ENCODE results near the gene ERBB4.

GRCh38 chr2:211516537-211516936 is 1022.1 kb downstream of the ERBB4 start:
- TF ChIP-seq POLR2AphosphoS5 (IDR thresholded peaks at IDR 0.05) (no peak), EP300 (IDR thresholded peaks at IDR 0.05) (no peak)
- TF ChIP-seq, protein P1, sequence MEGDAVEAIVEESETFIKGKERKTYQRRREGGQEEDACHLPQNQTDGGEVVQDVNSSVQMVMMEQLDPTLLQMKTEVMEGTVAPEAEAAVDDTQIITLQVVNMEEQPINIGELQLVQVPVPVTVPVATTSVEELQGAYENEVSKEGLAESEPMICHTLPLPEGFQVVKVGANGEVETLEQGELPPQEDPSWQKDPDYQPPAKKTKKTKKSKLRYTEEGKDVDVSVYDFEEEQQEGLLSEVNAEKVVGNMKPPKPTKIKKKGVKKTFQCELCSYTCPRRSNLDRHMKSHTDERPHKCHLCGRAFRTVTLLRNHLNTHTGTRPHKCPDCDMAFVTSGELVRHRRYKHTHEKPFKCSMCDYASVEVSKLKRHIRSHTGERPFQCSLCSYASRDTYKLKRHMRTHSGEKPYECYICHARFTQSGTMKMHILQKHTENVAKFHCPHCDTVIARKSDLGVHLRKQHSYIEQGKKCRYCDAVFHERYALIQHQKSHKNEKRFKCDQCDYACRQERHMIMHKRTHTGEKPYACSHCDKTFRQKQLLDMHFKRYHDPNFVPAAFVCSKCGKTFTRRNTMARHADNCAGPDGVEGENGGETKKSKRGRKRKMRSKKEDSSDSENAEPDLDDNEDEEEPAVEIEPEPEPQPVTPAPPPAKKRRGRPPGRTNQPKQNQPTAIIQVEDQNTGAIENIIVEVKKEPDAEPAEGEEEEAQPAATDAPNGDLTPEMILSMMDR (IDR thresholded peaks at IDR 0.05), result no peak
